HEK293 (cell line): Measurements from ENCODE around the gene FLNC.

Source experiments
- CTCF ChIA-PET: fragments of 350-600 bp; formaldehyde crosslinking; extraction: SDS; loops from one replicate; lab custom pipeline; 2021; ENCODE audit warnings: antibody characterized with exemption; lab: Yijun Ruan, JAX
- POLR2A ChIA-PET: fragments of 300-600 bp; formaldehyde crosslinking; extraction: SDS; loops from one replicate; lab custom pipeline; 2020; ENCODE audit warnings: antibody characterized with exemption, inconsistent platforms; lab: Yijun Ruan, JAX
- H3K27ac ChIP-seq: fragments of 200-500 bp; sonication (Bioruptor generic); 2 replicates; pipeline ENCODE4 v1.5.1; 2014; ENCODE audit warnings: low read depth, low read length, control low read depth, inconsistent platforms; ENCODE audit errors: extremely low read depth
- H3K36me3 ChIP-seq, 2 experiments: fragments of 200-500 bp in 1 of 2; sonication (Bioruptor generic) in 1 of 2; 1 replicate in 1 of 2; 2 replicates in 1 of 2; pipeline ENCODE4 v1.5.1; 2014 to 2017; ENCODE audit warnings: inconsistent platforms in 2 of 2, low read length in 2 of 2; ENCODE audit not compliant: control insufficient read depth in 2 of 2, insufficient read depth in 1 of 2
- H3K4me1 ChIP-seq: fragments of 200-500 bp; sonication (Bioruptor generic); 2 replicates; pipeline ENCODE4 v1.5.1; 2014; ENCODE audit warnings: mild to moderate bottlenecking, low read length, inconsistent platforms; ENCODE audit not compliant: control insufficient read depth, insufficient read depth
- H3K4me3 ChIP-seq: 2 replicates; pipeline ENCODE4 v1.5.1; 2011; ENCODE audit warnings: low read depth, mild to moderate bottlenecking, control low read depth, low read length, moderate library complexity
- H3K9me3 ChIP-seq: fragments of 200-500 bp; sonication (Bioruptor generic); 2 replicates; pipeline ENCODE4 v1.5.1; 2014; ENCODE audit warnings: low read depth, low read length, inconsistent platforms; ENCODE audit not compliant: control insufficient read depth, insufficient read depth
- BCL11A ChIP-seq: fragments of 450-650 bp; formaldehyde crosslinking; IDR thresholded peaks from 2 replicates; pipeline ENCODE4 v1.5.1; 2016; ENCODE audit warnings: low read depth, missing biosample characterization, missing genetic modification characterization
- GLIS1 ChIP-seq: fragments of 450-650 bp; formaldehyde crosslinking; IDR thresholded peaks from 2 replicates; pipeline ENCODE4 v1.5.1; 2016; ENCODE audit warnings: missing biosample characterization, missing genetic modification characterization
- OVOL3 ChIP-seq: fragments of 450-650 bp; formaldehyde crosslinking; IDR thresholded peaks from 2 replicates; pipeline ENCODE4 v1.5.1; 2016; ENCODE audit warnings: missing biosample characterization, missing genetic modification characterization
- PRDM2 ChIP-seq: fragments of 450-650 bp; formaldehyde crosslinking; IDR thresholded peaks from 2 replicates; pipeline ENCODE4 v1.5.1; 2016; ENCODE audit warnings: missing biosample characterization, missing genetic modification characterization, borderline replicate concordance
- SP2 ChIP-seq: fragments of 450-650 bp; formaldehyde crosslinking; IDR thresholded peaks from 2 replicates; pipeline ENCODE4 v1.5.1; 2016; ENCODE audit warnings: missing biosample characterization, missing genetic modification characterization
- TRIM28 ChIP-seq: IDR thresholded peaks from 2 replicates; pipeline ENCODE4 v1.6.1; 2011; ENCODE audit warnings: low read length, control low read depth, borderline replicate concordance
- YY2 ChIP-seq: fragments of 450-650 bp; formaldehyde crosslinking; IDR thresholded peaks from 2 replicates; pipeline ENCODE4 v1.5.1; 2016; ENCODE audit warnings: missing biosample characterization, missing genetic modification characterization
- ZIC2 ChIP-seq: fragments of 450-650 bp; formaldehyde crosslinking; IDR thresholded peaks from 2 replicates; pipeline ENCODE4 v1.5.1; 2016; ENCODE audit warnings: missing biosample characterization, missing genetic modification characterization
- ZNF112 ChIP-seq: fragments of 450-650 bp; formaldehyde crosslinking; IDR thresholded peaks from 2 replicates; pipeline ENCODE4 v1.5.0; 2017; ENCODE audit warnings: missing biosample characterization, missing genetic modification characterization
- ZNF266 ChIP-seq: fragments of 450-650 bp; formaldehyde crosslinking; IDR thresholded peaks from 2 replicates; pipeline ENCODE4 v1.5.1; 2016; ENCODE audit warnings: missing biosample characterization, missing genetic modification characterization, low read depth
- ZNF404 ChIP-seq: fragments of 450-650 bp; formaldehyde crosslinking; IDR thresholded peaks from 2 replicates; pipeline ENCODE4 v1.5.1; 2017; ENCODE audit warnings: missing biosample characterization, missing genetic modification characterization
- ZNF48 ChIP-seq: fragments of 450-650 bp; formaldehyde crosslinking; IDR thresholded peaks from 2 replicates; pipeline ENCODE4 v1.5.1; 2016; ENCODE audit warnings: missing biosample characterization, missing genetic modification characterization
- ZNF488 ChIP-seq: fragments of 450-650 bp; formaldehyde crosslinking; IDR thresholded peaks from 2 replicates; pipeline ENCODE4 v1.5.1; 2016; ENCODE audit warnings: missing biosample characterization, missing genetic modification characterization
- ZNF558 ChIP-seq: fragments of 450-650 bp; formaldehyde crosslinking; IDR thresholded peaks from 2 replicates; pipeline ENCODE4 v1.5.1; 2016; ENCODE audit warnings: missing biosample characterization, missing genetic modification characterization
- ZNF664 ChIP-seq: fragments of 450-650 bp; formaldehyde crosslinking; IDR thresholded peaks from 2 replicates; pipeline ENCODE4 v1.5.1; 2016; ENCODE audit warnings: missing biosample characterization, missing genetic modification characterization
- ZNF776 ChIP-seq: fragments of 450-650 bp; formaldehyde crosslinking; IDR thresholded peaks from 2 replicates; pipeline ENCODE4 v1.5.0; 2017; ENCODE audit warnings: missing biosample characterization, missing genetic modification characterization, borderline replicate concordance
- ZNF777 ChIP-seq: fragments of 450-650 bp; formaldehyde crosslinking; IDR thresholded peaks from 2 replicates; pipeline ENCODE4 v1.5.1; 2017; ENCODE audit warnings: missing biosample characterization, missing genetic modification characterization, borderline replicate concordance
- TF ChIP-seq, protein P1 (sequence below): fragments of 450-650 bp; formaldehyde crosslinking; IDR thresholded peaks from 2 replicates; pipeline ENCODE4 v1.5.1; 2016; ENCODE audit warnings: missing biosample characterization, missing genetic modification characterization
- TF ChIP-seq, protein P2 (sequence below): fragments of 450-650 bp; formaldehyde crosslinking; IDR thresholded peaks from 2 replicates; pipeline ENCODE4 v1.5.1; 2016; ENCODE audit warnings: missing biosample characterization, missing genetic modification characterization, low read depth

Gene FLNC

DNA sequence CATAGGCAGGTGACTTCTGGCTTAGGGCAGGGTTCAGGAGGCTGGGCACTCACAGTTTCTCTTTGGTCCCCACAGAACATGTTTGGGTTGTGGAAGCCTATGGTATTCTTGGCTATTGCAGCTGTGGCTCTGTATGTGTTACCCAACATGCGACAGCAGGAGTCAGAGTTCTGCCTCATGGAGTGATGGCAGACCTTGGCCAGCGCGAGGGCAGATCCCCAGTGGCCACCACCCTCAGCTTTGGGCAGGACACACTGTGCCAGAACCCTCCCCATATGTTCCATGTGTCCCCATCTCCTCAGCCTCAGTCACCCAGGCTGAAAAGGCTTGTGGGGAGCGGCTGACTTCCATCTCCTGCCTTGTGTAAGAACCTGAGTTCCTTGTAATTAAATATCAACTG, 8.5 kb upstream of the FLNC start (continued):
- TF ChIP-seq PRDM2 (tag by site-specific recombination) (no peak), ZNF404 (tag by site-specific recombination) (no peak)

- no peak overlapping the region for H3K27ac ChIP-seq
- POLR2A ChIA-PET, result interaction anchor here (2.3 kb wide), 2 partner anchors 35 to 36 kb away, joined by 5 to 7 read pairs; partner anchors contain the start of gene ATP6V1F
Observed at GRCh38 chr7:128826512-128826911, 3.7 kb upstream of the FLNC start.

More at GRCh38 chr7:128826512-128826911, 3.7 kb upstream of the FLNC start:
- H3K4me3 ChIP-seq, result no peak overlapping the region
- H3K4me1 ChIP-seq, result no peaks in the 10 kb centered on the region
- TF ChIP-seq ZNF558 (tag by site-specific recombination) (no peak), ZIC2 (tag by site-specific recombination) (no peak), ZNF776 (no peak), ZNF112 (tag by site-specific recombination) (no peak), TRIM28 (no peak), YY2 (tag by site-specific recombination) (no peak), GLIS1 (tag by site-specific recombination) (no peak), ZNF266 (tag by site-specific recombination) (no peak), ZNF777 (no peak), BCL11A (tag by site-specific recombination) (no peak), OVOL3 (tag by site-specific recombination) (no peak), SP2 (tag by site-specific recombination) (no peak), ZNF664 (tag by site-specific recombination) (no peak), ZNF488 (tag by site-specific recombination) (no peak), ZNF48 (tag by site-specific recombination) (no peak)
- TF ChIP-seq, protein P1, sequence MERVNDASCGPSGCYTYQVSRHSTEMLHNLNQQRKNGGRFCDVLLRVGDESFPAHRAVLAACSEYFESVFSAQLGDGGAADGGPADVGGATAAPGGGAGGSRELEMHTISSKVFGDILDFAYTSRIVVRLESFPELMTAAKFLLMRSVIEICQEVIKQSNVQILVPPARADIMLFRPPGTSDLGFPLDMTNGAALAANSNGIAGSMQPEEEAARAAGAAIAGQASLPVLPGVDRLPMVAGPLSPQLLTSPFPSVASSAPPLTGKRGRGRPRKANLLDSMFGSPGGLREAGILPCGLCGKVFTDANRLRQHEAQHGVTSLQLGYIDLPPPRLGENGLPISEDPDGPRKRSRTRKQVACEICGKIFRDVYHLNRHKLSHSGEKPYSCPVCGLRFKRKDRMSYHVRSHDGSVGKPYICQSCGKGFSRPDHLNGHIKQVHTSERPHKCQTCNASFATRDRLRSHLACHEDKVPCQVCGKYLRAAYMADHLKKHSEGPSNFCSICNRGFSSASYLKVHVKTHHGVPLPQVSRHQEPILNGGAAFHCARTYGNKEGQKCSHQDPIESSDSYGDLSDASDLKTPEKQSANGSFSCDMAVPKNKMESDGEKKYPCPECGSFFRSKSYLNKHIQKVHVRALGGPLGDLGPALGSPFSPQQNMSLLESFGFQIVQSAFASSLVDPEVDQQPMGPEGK, result no peak
- TF ChIP-seq, protein P2, sequence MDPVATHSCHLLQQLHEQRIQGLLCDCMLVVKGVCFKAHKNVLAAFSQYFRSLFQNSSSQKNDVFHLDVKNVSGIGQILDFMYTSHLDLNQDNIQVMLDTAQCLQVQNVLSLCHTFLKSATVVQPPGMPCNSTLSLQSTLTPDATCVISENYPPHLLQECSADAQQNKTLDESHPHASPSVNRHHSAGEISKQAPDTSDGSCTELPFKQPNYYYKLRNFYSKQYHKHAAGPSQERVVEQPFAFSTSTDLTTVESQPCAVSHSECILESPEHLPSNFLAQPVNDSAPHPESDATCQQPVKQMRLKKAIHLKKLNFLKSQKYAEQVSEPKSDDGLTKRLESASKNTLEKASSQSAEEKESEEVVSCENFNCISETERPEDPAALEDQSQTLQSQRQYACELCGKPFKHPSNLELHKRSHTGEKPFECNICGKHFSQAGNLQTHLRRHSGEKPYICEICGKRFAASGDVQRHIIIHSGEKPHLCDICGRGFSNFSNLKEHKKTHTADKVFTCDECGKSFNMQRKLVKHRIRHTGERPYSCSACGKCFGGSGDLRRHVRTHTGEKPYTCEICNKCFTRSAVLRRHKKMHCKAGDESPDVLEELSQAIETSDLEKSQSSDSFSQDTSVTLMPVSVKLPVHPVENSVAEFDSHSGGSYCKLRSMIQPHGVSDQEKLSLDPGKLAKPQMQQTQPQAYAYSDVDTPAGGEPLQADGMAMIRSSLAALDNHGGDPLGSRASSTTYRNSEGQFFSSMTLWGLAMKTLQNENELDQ (tag by site-specific recombination), result no peak
- H3K9me3 ChIP-seq, result no peaks in the 10 kb centered on the region
- CTCF ChIA-PET, result interaction anchor here (0.6 to 1.8 kb wide), 5 partner anchors 16 to 382 kb away, joined by 3 to 5 read pairs (median 4); no protein-coding TSS in a partner anchor
- no peaks in the 10 kb centered on the region for H3K36me3 ChIP-seq
